ENCODE data around the gene PGLYRP2.

PGLYRP2 gene

GRCh38 chr19:15424692-15425272 lies 54.5 kb downstream of the PGLYRP2 start:
- no peak overlapping the region for H3K4me3 ChIP-seq (ENCODE audit: low read length)

GRCh38 chr19:15424121-15424520 lies 55.2 kb downstream of the PGLYRP2 start:
- DNase-seq (ENCODE audit: low read depth), result no peak
- no peak overlapping the region for H3K4me3 ChIP-seq (ENCODE audit: low read length)
- TF ChIP-seq, protein P1, sequence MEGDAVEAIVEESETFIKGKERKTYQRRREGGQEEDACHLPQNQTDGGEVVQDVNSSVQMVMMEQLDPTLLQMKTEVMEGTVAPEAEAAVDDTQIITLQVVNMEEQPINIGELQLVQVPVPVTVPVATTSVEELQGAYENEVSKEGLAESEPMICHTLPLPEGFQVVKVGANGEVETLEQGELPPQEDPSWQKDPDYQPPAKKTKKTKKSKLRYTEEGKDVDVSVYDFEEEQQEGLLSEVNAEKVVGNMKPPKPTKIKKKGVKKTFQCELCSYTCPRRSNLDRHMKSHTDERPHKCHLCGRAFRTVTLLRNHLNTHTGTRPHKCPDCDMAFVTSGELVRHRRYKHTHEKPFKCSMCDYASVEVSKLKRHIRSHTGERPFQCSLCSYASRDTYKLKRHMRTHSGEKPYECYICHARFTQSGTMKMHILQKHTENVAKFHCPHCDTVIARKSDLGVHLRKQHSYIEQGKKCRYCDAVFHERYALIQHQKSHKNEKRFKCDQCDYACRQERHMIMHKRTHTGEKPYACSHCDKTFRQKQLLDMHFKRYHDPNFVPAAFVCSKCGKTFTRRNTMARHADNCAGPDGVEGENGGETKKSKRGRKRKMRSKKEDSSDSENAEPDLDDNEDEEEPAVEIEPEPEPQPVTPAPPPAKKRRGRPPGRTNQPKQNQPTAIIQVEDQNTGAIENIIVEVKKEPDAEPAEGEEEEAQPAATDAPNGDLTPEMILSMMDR (conservative IDR thresholded peaks at IDR 0.05; ENCODE audit: low read length), result no peak

More at GRCh38 chr19:15424692-15425272, 54.5 kb downstream of the PGLYRP2 start:
- TF ChIP-seq, protein P1 (conservative IDR thresholded peaks at IDR 0.05; ENCODE audit: low read length), result no peak
- no peak for DNase-seq (ENCODE audit: low read depth)

GRCh38 chr19:15423130-15423529 lies 56.2 kb downstream of the PGLYRP2 start:
- DNase-seq (ENCODE audit: low read depth), result no peak
- H3K4me3 ChIP-seq (ENCODE audit: low read length), result no peak overlapping the region
- TF ChIP-seq, protein P1 (conservative IDR thresholded peaks at IDR 0.05; ENCODE audit: low read length), result no peak

- TF ChIP-seq, protein P1 (conservative IDR thresholded peaks at IDR 0.05; ENCODE audit: low read length), result no peak
- no peak for DNase-seq (ENCODE audit: low read depth)
- H3K4me3 ChIP-seq (ENCODE audit: low read length), result no peak overlapping the region
Observed at GRCh38 chr19:15422296-15423075, 56.8 kb downstream of the PGLYRP2 start.

DNA sequence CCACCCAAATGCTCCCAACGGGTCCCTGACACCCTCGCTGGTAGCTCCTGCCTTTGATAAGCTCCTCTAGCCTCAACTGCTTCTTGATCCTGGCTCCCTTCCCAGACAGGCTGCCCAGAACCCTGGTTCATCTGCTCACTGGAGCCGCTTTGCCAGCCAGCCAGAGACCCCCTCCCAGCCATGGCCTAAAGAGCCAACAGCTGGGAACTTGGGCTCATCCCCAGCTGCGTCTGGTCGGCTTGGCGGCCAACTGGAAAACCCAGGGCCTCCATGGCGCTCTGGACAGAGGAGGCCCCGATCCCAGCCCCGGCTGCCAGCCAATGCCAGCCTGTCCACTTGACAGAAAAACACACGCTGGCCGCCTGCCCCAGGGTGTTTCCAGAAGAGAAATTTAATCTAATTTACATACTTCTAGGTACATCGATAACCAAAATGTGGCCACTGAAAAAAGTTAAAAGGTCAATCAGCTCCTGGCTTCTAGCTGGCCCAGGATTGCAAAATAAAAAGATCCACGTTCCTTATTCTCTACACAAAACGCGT lies 57.5 kb downstream of the PGLYRP2 start:
- DNase-seq (ENCODE audit: low read depth), result no peak
- H3K4me3 ChIP-seq (ENCODE audit: low read length), result no peak overlapping the region
- TF ChIP-seq, protein P1 (conservative IDR thresholded peaks at IDR 0.05; ENCODE audit: low read length), result no peak

GRCh38 chr19:15421136-15421695 lies 58.1 kb downstream of the PGLYRP2 start:
- no peak for DNase-seq (ENCODE audit: low read depth)
- TF ChIP-seq, protein P1 (conservative IDR thresholded peaks at IDR 0.05; ENCODE audit: low read length), result no peak
- H3K4me3 ChIP-seq (ENCODE audit: low read length), result no peak overlapping the region
